K562 (cell line): ENCODE data around the gene MACROD2. TPM values are rescaled to one million over a fixed set of nuclear protein-coding genes. Genes with fewer than 3 reads are reported as not detected.

ENCODE experiments used
- ATAC-seq: fragments of 200-7000 bp; cut with Tn5 transposase; 3 replicates; pipeline ENCODE4 v1.9.1; 2020; ENCODE audit warnings: moderate library complexity
- BruUV-seq: library from RNA; stranded (reverse); fragments of 400-500 nt; replicated peaks from 2 replicates; lab custom pipeline; 2021; lab: Mats Ljungman, UMichigan
- CTCF ChIA-PET: fragments of 300-600 bp; formaldehyde crosslinking; extraction: SDS; loops from one replicate; lab custom pipeline; 2021; ENCODE audit warnings: low intra/inter-chr PET ratio; lab: Yijun Ruan, JAX
- POLR2A ChIA-PET: fragments of 300-600, 350-650 bp; sonication (Branson Sonifier 250); formaldehyde crosslinking; extraction: SDS; loops from one replicate; lab custom pipeline; 2021; ENCODE audit warnings: antibody characterized with exemption, inconsistent platforms; lab: Yijun Ruan, JAX
- DNase-seq, 4 experiments: peaks; one replicate each; pipeline versions ENCODE4 v3.0.0 to v3.0.0-alpha.2; 2011 to 2018; ENCODE audit warnings: low spot score in 3 of 4, mixed read lengths in 3 of 4; ENCODE audit errors: extremely low read depth in 1 of 4
- FAIRE-seq: peaks from 2 replicates; lab custom pipeline; 2011; peaks lifted over from hg19 to GRCh38; lab: Jason Lieb, UNC
- H2AFZ ChIP-seq: 2 replicates; pipeline ENCODE4 v1.6.0; 2011; ENCODE audit warnings: low read depth, low read length, control low read depth, inconsistent platforms
- H3K27ac ChIP-seq: fragments of 200-600 bp; 3 replicates; pipeline ENCODE4 v1.8.0; 2011; ENCODE audit warnings: low read depth, mild to moderate bottlenecking, control low read depth, inconsistent platforms, low read length, moderate library complexity, mixed read lengths; ENCODE audit errors: extremely low read depth
- H3K27me3 ChIP-seq, 2 experiments: fragments of 300-600 bp in 1 of 2; 2 replicates in 1 of 2; 3 replicates in 1 of 2; pipeline versions ENCODE4 v1.6.0 to v1.8.0; 2011; ENCODE audit warnings: inconsistent platforms in 2 of 2, low read length in 2 of 2, mild to moderate bottlenecking in 1 of 2, mixed read lengths in 1 of 2, moderate library complexity in 1 of 2; ENCODE audit not compliant: control insufficient read depth in 2 of 2, insufficient read depth in 2 of 2
- H3K36me3 ChIP-seq: fragments of 300-600 bp; 3 replicates; pipeline ENCODE4 v1.8.0; 2011; ENCODE audit warnings: mild to moderate bottlenecking, low read length, inconsistent platforms; ENCODE audit not compliant: control insufficient read depth, insufficient read depth
- H3K4me1 ChIP-seq, 2 experiments: fragments of 200-600 bp in 1 of 2; replicated peaks in 1 of 2; 2 replicates in 1 of 2; 3 replicates in 1 of 2; pipeline versions ENCODE4 v1.5.1 to v1.8.0; 2011; ENCODE audit warnings: inconsistent platforms in 2 of 2, low read length in 2 of 2, mild to moderate bottlenecking in 1 of 2, mixed read lengths in 1 of 2, moderate library complexity in 1 of 2; ENCODE audit not compliant: control insufficient read depth in 2 of 2, insufficient read depth in 2 of 2
- H3K4me2 ChIP-seq: 2 replicates; pipeline ENCODE4 v1.6.1; 2011; ENCODE audit warnings: low read length, control low read depth, inconsistent platforms, mixed read lengths; ENCODE audit not compliant: insufficient read depth
- H3K4me3 ChIP-seq: fragments of 200-600 bp; sonication (generic), shearing (Covaris generic); 2 replicates; pipeline ENCODE4 v1.5.1; 2016; ENCODE audit warnings: control low read depth, inconsistent platforms
- H3K79me2 ChIP-seq: fragments of 200-600 bp; 3 replicates; pipeline ENCODE4 v1.8.0; 2011; ENCODE audit warnings: low read length, inconsistent platforms; ENCODE audit not compliant: control insufficient read depth, insufficient read depth
- H3K9ac ChIP-seq, 2 experiments: 2 replicates each; pipeline versions ENCODE4 v1.6.0 to v1.6.1; 2011; ENCODE audit warnings: low read depth in 2 of 2, low read length in 2 of 2, control low read depth in 1 of 2, inconsistent platforms in 1 of 2, mild to moderate bottlenecking in 1 of 2, mixed read lengths in 1 of 2; ENCODE audit not compliant: insufficient read depth in 1 of 2
- H3K9me1 ChIP-seq: one replicate; pipeline ENCODE4 v1.6.0; 2011; ENCODE audit warnings: inconsistent platforms, mild to moderate bottlenecking, low read length, moderate library complexity; ENCODE audit not compliant: control insufficient read depth, insufficient read depth
- H3K9me3 ChIP-seq: replicated peaks from 2 replicates; pipeline ENCODE4 v1.5.1; 2011; ENCODE audit warnings: low read depth, low read length, inconsistent platforms; ENCODE audit not compliant: control insufficient read depth, insufficient read depth
- H4K20me1 ChIP-seq: replicated peaks from 2 replicates; pipeline ENCODE4 v1.6.1; 2011; ENCODE audit warnings: low read length, inconsistent platforms, mixed read lengths; ENCODE audit not compliant: control insufficient read depth, insufficient read depth
- GMEB1 ChIP-seq: fragments of 250-450 bp; sonication (Bioruptor Pico); IDR thresholded peaks from 2 replicates; pipeline ENCODE4 v1.4.0; 2020; ENCODE audit warnings: mild to moderate bottlenecking
- HES1 ChIP-seq: fragments of 450-650 bp; IDR thresholded peaks from 2 replicates; pipeline ENCODE4 v1.6.1; 2016; ENCODE audit warnings: low read depth, mild to moderate bottlenecking, moderate library complexity
- MAFF ChIP-seq: IDR thresholded peaks from 2 replicates; pipeline ENCODE4 v1.6.1; 2012; ENCODE audit warnings: low read length, improper control_type of control experiment
- NBN ChIP-seq: fragments of 450-650 bp; IDR thresholded peaks from 2 replicates; pipeline ENCODE4 v1.6.1; 2016; ENCODE audit warnings: low read depth, mild to moderate bottlenecking
- POLR3G ChIP-seq: IDR thresholded peaks from 2 replicates; pipeline ENCODE4 v1.6.1; 2011; ENCODE audit not compliant: insufficient read length, insufficient replicate concordance; ENCODE audit errors: extremely low read depth
- RFX5 ChIP-seq: IDR thresholded peaks from 2 replicates; pipeline ENCODE4 v1.6.1; 2011; ENCODE audit warnings: low read depth, mild to moderate bottlenecking, improper control_type of control experiment, low read length
- TRIM28 ChIP-seq: fragments of 450-650 bp; IDR thresholded peaks from 2 replicates; pipeline ENCODE4 v1.6.1; 2017
- ZBTB17 ChIP-seq: fragments of 450-650 bp; formaldehyde crosslinking; IDR thresholded peaks from 2 replicates; pipeline ENCODE4 v1.4.0; 2020; ENCODE audit warnings: mild to moderate bottlenecking
- ZNF124 ChIP-seq: sonication (generic); formaldehyde crosslinking; IDR thresholded peaks from 2 replicates; pipeline ENCODE4 v1.8.1; 2022; ENCODE audit warnings: missing genetic modification reagents
- ZNF174 ChIP-seq: fragments of 250-450 bp; sonication (Bioruptor Pico); IDR thresholded peaks from 2 replicates; pipeline ENCODE4 v1.4.0; 2020; ENCODE audit warnings: mild to moderate bottlenecking
- ZNF696 ChIP-seq: fragments of 250-450 bp; sonication (Bioruptor Pico); conservative IDR thresholded peaks from 2 replicates; pipeline ENCODE4 v1.4.0; 2020; ENCODE audit warnings: mild to moderate bottlenecking, moderate library complexity
- WGBS: fragments of 100-300 bp; shearing (Covaris generic); methylation state at CpG from one replicate; pipeline ENCODE4 v1.1.6; 2016; ENCODE audit warnings: low coverage, mixed read lengths; ENCODE audit not compliant: insufficient coverage; ENCODE audit errors: missing lambda C conversion rate; 5-methylcytosine and 5-hydroxymethylcytosine counted together
- in situ Hi-C: fragments of 300-500 bp; cut with MboI; formaldehyde crosslinking; loops from 4 replicates; pipeline ENCODE4 v1.15.0; 2018; ENCODE audit warnings: inconsistent platforms, mixed read lengths
- intact Hi-C: fragments of 100-400 bp; cut with micrococcal nuclease; formaldehyde crosslinking; loops from 2 replicates; pipeline ENCODE4 v1.14.2; 2022
- polyA plus RNA-seq, 8 experiments: library from polyadenylated mRNA; depleted of rRNA in 4 of 8; stranded (reverse) in 5 of 8; unstranded in 3 of 8; fragments of >200 nt; fragmentation: Nextera tagmentation in 2 of 8; fragmentation: Illumina TruSeq in 1 of 8; extraction: Ambion mirVana in 2 of 8; extraction: Trizol in 1 of 8; gene quantifications; 2 replicates each; pipeline versions ENCODE4 v1.2.1 to v1.2.3, GENCODE V29; 2011 to 2014; ENCODE audit warnings: inconsistent platforms in 1 of 8, missing spikeins in 1 of 8
- total RNA-seq, 7 experiments: library from RNA; depleted of rRNA in 6 of 7; stranded (reverse); fragments of >200 nt in 6 of 7; fragmentation: Illumina TruSeq in 2 of 7; extraction: Trizol in 2 of 7; gene quantifications; 2 replicates each; pipeline versions ENCODE4 v1.2.1 to v1.2.3, GENCODE V29; 2011 to 2021; ENCODE audit warnings: low replicate concordance in 1 of 7
- TF ChIP-seq, protein P1 (sequence below): fragments of 250-450 bp; sonication (Bioruptor Pico); IDR thresholded peaks from 2 replicates; pipeline ENCODE4 v1.4.0; 2020; ENCODE audit warnings: mild to moderate bottlenecking, moderate library complexity

Gene MACROD2
- total and polyA plus RNA-seq, 9 of the 15 experiments (the other 6 are each of a cell fraction or from before 2014, with no cell fraction given), result not detected

- in situ Hi-C loops, result no loop called here
- H3K9me3 ChIP-seq, result no peaks in the 10 kb centered on the region
- no peaks in the 10 kb centered on the region for H4K20me1 ChIP-seq
- H3K4me2 ChIP-seq, result no peak overlapping the region
- no peak for TF ChIP-seq RFX5
- no peaks in the 10 kb centered on the region for H3K27me3 ChIP-seq
- H3K9me1 ChIP-seq, result no peaks in the 10 kb centered on the region
- no peak for ATAC-seq
- no TSS peak for BruUV-seq
- no peaks in the 10 kb centered on the region for H3K4me1 ChIP-seq
- H3K36me3 ChIP-seq, result no peaks in the 10 kb centered on the region
- no peak overlapping the region for H2AFZ ChIP-seq
- POLR2A ChIA-PET, result interaction anchor here (0.5 kb wide), 1 partner anchor 1931 kb away, joined by 5 read pairs; no protein-coding TSS in a partner anchor
- no peak for FAIRE-seq
- no peak overlapping the region for H3K9ac ChIP-seq
- H3K4me3 ChIP-seq, result no peak overlapping the region
- H3K79me2 ChIP-seq, result no peaks in the 10 kb centered on the region
- CTCF ChIA-PET, result no interaction called here
- WGBS, result 0% methylated on average over 1 of the region's 1 CpG
- intact Hi-C loops, result no loop called here
- DNase-seq, result no peak
- H3K27ac ChIP-seq, result no peak overlapping the region
These were observed 324.4 kb downstream of the MACROD2 start for GRCh38 chr20:14319704-14320103.

GRCh38 chr20:14331646-14332045 is 336.3 kb downstream of the MACROD2 start:
- FAIRE-seq (no peak), DNase-seq (no peak), ATAC-seq (no peak)
- in situ Hi-C loops (no loop called here), intact Hi-C loops (no loop called here)
- no peak overlapping the region for H3K27ac ChIP-seq
- CTCF ChIA-PET, result no interaction called here
- H3K79me2 ChIP-seq, result no peaks in the 10 kb centered on the region
- BruUV-seq, result no TSS peak
- H3K27me3 ChIP-seq, result no peaks in the 10 kb centered on the region
- H3K9me3 ChIP-seq, result no peaks in the 10 kb centered on the region
- H3K36me3 ChIP-seq, result no peaks in the 10 kb centered on the region
- no peak overlapping the region for H3K9ac ChIP-seq
- WGBS, result 0% methylated on average over 6 of the region's 6 CpGs
- no peaks in the 10 kb centered on the region for H3K4me1 ChIP-seq
- no peak overlapping the region for H2AFZ ChIP-seq
- H4K20me1 ChIP-seq, result no peaks in the 10 kb centered on the region
- no peak overlapping the region for H3K4me3 ChIP-seq
- POLR2A ChIA-PET, result no interaction called here
- no peaks in the 10 kb centered on the region for H3K9me1 ChIP-seq
- H3K4me2 ChIP-seq, result no peak overlapping the region
- TF ChIP-seq ZNF696 (CRISPR knock-in tag), result no peak
- TF ChIP-seq ZNF174 (CRISPR knock-in tag), result no peak
- TF ChIP-seq NBN, result no peak
- TF ChIP-seq, protein P1, sequence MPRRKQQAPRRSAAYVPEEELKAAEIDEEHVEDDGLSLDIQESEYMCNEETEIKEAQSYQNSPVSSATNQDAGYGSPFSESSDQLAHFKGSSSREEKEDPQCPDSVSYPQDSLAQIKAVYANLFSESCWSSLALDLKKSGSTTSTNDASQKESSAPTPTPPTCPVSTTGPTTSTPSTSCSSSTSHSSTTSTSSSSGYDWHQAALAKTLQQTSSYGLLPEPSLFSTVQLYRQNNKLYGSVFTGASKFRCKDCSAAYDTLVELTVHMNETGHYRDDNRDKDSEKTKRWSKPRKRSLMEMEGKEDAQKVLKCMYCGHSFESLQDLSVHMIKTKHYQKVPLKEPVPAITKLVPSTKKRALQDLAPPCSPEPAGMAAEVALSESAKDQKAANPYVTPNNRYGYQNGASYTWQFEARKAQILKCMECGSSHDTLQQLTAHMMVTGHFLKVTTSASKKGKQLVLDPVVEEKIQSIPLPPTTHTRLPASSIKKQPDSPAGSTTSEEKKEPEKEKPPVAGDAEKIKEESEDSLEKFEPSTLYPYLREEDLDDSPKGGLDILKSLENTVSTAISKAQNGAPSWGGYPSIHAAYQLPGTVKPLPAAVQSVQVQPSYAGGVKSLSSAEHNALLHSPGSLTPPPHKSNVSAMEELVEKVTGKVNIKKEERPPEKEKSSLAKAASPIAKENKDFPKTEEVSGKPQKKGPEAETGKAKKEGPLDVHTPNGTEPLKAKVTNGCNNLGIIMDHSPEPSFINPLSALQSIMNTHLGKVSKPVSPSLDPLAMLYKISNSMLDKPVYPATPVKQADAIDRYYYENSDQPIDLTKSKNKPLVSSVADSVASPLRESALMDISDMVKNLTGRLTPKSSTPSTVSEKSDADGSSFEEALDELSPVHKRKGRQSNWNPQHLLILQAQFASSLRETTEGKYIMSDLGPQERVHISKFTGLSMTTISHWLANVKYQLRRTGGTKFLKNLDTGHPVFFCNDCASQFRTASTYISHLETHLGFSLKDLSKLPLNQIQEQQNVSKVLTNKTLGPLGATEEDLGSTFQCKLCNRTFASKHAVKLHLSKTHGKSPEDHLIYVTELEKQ (CRISPR knock-in tag), result no peak
- TF ChIP-seq GMEB1, result no peak
- no peak for TF ChIP-seq ZBTB17 (CRISPR knock-in tag)
- no peak for TF ChIP-seq MAFF
- no peak for TF ChIP-seq POLR3G
- TF ChIP-seq HES1, result no peak
- TF ChIP-seq ZNF124 (CRISPR knock-in tag), result no peak
- TF ChIP-seq TRIM28, result no peak
